ENCODE measurements around the gene RPS18. TPM values are rescaled to one million over a fixed set of nuclear protein-coding genes. Genes with fewer than 3 reads are reported as not detected.
A peak's percentile ranks its signal among the peaks of the same experiment; 100 is the strongest.

Gene RPS18
- total and polyA plus RNA-seq, 9 of the 15 experiments (the other 6 are each of a cell fraction or from before 2014, with no cell fraction given) = 5,023 to 17,516 (median 8,131) TPM

DNA sequence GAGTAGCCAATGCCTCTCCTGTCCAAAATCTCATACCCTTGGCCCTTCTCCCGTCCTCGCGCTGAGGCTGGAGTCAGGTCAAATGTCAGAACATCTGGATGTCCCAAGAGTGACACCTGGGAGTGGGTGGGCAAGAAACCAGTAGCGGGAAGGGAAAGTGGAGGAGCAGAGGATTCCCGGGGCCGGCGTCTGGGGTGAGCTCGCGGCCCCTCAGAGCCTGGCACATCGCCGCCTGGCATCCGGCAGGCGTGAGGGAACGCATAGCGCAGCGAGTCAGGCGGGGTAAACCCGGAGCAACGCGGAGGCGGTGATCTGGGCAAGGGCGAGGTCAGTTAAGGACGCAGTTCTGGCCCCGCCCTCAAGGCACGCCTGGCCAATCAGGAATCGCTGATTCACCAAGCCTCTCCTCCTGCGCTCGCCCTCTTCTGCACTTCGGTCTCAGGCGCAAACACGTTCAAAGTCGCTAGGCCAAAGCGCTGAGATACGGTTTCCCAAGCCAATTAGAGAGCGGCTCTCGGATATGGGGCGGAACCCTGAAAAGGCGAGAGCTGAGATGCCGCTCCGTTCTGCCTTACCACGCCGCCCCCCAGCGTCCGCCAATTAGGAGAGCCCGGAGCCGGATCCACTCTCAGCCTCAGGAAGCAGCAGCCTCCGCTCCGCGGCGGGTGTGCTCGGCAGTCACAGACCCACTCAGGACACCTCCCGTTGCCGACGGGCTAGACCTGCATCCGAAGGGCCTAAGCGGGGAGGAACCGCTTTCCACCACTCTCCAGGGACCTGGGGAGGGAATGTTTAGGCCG, 22.7 kb upstream of the RPS18 start (continued):
- TF ChIP-seq, protein P1, sequence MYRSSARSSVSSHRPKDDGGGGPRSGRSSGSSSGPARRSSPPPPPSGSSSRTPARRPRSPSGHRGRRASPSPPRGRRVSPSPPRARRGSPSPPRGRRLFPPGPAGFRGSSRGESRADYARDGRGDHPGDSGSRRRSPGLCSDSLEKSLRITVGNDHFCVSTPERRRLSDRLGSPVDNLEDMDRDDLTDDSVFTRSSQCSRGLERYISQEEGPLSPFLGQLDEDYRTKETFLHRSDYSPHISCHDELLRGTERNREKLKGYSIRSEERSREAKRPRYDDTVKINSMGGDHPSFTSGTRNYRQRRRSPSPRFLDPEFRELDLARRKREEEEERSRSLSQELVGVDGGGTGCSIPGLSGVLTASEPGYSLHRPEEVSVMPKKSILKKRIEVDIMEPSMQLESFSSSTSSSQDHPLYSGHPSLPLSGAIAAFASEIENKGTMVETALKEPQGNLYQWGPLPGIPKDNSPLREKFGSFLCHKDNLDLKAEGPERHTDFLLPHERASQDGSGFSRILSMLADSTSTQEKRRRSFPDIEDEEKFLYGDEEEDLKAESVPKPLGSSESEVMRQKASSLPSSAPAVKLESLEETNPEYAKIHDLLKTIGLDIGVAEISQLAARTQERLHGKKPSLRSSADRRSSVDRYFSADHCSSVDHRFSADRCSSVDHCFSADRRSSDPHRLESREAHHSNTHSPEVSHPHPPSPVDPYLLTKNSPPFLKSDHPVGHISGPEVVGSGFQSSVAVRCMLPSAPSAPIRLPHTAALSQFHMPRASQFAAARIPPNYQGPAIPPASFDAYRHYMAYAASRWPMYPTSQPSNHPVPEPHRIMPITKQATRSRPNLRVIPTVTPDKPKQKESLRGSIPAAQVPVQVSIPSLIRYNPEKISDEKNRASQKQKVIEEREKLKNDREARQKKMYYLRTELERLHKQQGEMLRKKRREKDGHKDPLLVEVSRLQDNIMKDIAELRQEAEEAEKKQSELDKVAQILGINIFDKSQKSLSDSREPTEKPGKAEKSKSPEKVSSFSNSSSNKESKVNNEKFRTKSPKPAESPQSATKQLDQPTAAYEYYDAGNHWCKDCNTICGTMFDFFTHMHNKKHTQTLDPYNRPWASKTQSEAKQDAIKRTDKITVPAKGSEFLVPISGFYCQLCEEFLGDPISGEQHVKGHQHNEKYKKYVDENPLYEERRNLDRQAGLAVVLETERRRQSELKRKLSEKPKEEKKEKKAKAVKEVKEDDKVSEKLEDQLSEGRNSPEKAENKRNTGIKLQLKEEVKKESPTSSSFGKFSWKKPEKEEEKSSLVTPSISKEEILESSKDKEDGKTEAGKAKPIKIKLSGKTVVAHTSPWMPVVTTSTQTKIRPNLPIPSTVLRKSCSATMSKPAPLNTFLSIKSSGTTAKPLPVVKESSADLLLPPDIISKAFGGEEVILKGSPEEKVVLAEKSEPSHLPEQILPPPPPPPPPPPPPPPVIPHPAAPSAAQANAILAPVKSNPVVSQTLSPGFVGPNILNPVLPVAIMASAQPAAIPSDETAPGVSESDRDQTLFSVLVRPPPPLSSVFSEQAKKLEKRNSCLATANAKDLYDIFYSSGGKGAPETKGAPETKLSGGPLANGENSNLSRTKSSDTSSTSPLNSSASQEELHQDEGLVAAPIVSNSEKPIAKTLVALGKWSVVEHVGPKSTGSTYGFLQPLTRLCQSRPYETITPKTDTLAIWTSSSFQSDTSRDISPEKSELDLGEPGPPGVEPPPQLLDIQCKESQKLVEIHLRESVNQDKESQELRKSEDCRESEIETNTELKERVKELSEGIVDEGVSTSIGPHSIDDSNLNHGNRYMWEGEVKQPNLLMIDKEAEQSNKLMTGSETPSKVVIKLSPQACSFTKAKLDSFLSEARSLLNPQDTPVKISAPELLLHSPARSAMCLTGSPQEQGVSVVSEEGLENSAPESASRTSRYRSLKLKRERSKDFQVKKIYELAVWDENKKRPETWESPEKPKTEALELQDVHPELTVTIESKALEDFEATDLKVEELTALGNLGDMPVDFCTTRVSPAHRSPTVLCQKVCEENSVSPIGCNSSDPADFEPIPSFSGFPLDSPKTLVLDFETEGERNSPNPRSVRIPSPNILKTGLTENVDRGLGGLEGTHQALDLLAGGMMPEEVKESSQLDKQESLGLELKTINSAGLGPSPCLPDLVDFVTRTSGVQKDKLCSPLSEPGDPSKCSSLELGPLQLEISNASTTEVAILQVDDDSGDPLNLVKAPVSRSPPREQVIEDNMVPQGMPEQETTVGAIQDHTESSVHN (IDR thresholded peaks at IDR 0.05; ENCODE audit: borderline replicate concordance in 1 of 2, low read depth in 1 of 2) = no peak
- TF ChIP-seq ZNF408 (CRISPR knock-in tag; IDR thresholded peaks at IDR 0.05; ENCODE audit: low read depth) = no peak
- no peak for TF ChIP-seq KAT2B (IDR thresholded peaks at IDR 0.05; ENCODE audit: low read depth, low read length)
- TF ChIP-seq SOX6 (IDR thresholded peaks at IDR 0.05) = peak; percentile 31; the same call in 1 of the 2 replicates
- no peak for TF ChIP-seq RBM17 (IDR thresholded peaks at IDR 0.05; ENCODE audit: borderline replicate concordance, low read depth, low read length)
- TF ChIP-seq CHD2 (IDR thresholded peaks at IDR 0.05; ENCODE audit: low read depth, low read length) = no peak; the same call in 1 of the 2 replicates
- TF ChIP-seq SETDB1 (IDR thresholded peaks at IDR 0.05; ENCODE audit: low read length) = no peak
- 0 out of 2 replicates have a peak, but pooled peaks have one; percentile 6 for TF ChIP-seq EP300 (IDR thresholded peaks at IDR 0.05; ENCODE audit: low read length)
- no peak for TF ChIP-seq ZZZ3 (IDR thresholded peaks at IDR 0.05)
- no peak for TF ChIP-seq POU5F1 (IDR thresholded peaks at IDR 0.05; ENCODE audit: borderline replicate concordance, low read depth, low read length, partially characterized antibody)
- TF ChIP-seq BRF1 (IDR thresholded peaks at IDR 0.05; ENCODE audit: borderline replicate concordance, extremely low read depth, insufficient read length) = no peak
- TF ChIP-seq TSHZ1 (CRISPR knock-in tag; IDR thresholded peaks at IDR 0.05) = no peak
- TF ChIP-seq LCOR (CRISPR knock-in tag; IDR thresholded peaks at IDR 0.05) = peak; percentile 80
- no peak for TF ChIP-seq ZKSCAN8 (CRISPR knock-in tag; IDR thresholded peaks at IDR 0.05)
- no peak for TF ChIP-seq NUFIP1 (IDR thresholded peaks at IDR 0.05; ENCODE audit: partially characterized antibody)
- TF ChIP-seq C11orf30 (IDR thresholded peaks at IDR 0.05; ENCODE audit: low read depth) = peak; percentile 98

Data from K562 (cell line).